GM12801 (cell line): ENCODE results near the gene PARVG.

ENCODE experiments used
- TF ChIP-seq, protein P1 (sequence below): IDR thresholded peaks from one replicate; pipeline ENCODE4 v1.5.1; 2011; ENCODE audit warnings: control low read depth; ENCODE audit not compliant: insufficient read length; ENCODE audit errors: extremely low read depth

Gene PARVG

DNA sequence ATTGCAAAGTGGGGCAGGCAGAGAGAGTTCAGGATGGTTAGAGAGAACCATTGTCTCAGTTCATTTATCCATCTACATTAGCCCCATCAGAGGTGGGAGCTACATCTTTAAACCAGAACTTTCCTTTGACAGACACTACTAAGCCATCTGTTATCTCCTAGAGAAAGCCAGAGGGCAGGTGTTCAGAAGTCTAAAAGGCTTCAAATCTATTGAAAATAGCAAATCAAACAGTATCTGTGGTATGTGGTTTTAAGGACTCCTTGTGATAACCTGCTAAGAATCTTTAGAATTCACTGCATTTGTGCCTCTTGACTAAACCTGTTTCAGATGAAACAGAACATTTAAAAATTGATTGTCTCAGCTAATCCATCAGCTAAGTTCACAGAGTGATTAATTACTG is 43.9 kb upstream of the PARVG start:
- TF ChIP-seq, protein P1, sequence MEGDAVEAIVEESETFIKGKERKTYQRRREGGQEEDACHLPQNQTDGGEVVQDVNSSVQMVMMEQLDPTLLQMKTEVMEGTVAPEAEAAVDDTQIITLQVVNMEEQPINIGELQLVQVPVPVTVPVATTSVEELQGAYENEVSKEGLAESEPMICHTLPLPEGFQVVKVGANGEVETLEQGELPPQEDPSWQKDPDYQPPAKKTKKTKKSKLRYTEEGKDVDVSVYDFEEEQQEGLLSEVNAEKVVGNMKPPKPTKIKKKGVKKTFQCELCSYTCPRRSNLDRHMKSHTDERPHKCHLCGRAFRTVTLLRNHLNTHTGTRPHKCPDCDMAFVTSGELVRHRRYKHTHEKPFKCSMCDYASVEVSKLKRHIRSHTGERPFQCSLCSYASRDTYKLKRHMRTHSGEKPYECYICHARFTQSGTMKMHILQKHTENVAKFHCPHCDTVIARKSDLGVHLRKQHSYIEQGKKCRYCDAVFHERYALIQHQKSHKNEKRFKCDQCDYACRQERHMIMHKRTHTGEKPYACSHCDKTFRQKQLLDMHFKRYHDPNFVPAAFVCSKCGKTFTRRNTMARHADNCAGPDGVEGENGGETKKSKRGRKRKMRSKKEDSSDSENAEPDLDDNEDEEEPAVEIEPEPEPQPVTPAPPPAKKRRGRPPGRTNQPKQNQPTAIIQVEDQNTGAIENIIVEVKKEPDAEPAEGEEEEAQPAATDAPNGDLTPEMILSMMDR: no peak

DNA sequence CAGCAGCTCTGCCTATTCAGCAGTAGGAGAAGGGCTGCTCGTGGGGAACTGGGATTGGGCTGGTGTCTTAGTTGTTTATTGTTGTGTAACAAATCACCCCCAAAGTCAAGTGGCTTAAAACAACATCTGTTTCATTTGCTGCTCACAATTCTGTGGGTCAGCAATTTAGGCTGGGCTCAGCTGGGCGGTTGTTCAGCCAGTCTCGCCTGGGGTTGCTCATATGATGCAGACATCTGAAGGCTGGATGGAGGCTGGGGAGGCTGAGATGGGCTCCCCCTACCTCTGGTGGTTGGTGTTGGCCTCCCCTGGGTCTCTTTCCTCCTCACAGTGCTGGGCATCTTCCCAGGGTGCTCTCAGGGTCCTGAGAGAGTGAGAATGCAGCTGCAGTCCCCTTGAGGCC is 43.3 kb upstream of the PARVG start:
- TF ChIP-seq, protein P1: no peak

GRCh38 chr22:44139773-44140172 is 41.0 kb upstream of the PARVG start:
- TF ChIP-seq, protein P1: no peak

DNA sequence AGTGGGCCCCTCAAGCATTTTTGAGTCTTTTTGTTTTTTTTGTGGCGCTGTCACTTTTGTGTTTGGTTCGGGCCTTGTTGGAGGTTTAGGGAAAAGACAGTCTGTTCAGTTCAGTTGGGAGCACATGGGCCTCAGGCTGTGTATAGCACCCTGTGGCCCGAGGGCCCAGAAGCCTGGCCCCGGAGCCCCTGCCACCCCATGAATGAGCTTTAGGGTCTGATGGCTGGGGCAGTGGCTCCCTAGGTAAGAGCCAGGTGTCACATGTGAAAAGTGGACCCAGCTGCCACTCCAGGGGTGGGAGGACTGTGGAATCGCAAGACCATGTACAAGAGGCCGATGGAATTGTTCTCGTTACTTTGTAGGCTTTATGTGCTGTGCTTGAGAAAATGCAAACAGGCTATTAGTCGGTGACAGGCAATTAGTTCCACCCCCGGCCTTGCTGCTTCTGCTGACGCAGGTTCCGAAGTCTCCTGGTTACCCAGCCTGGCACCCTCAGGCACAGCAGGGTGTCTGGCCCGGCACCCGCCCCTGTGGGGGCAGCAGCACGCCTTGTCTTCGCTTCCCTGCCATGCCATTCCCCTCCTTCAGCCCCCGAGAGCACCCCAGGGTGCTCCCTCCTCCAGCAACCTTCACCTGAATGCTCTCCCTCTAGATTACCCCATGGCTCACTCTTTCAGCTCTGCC is 38.2 kb upstream of the PARVG start:
- TF ChIP-seq, protein P1: no peak

GRCh38 chr22:44143105-44143474 is 37.6 kb upstream of the PARVG start:
- TF ChIP-seq, protein P1: no peak

DNA sequence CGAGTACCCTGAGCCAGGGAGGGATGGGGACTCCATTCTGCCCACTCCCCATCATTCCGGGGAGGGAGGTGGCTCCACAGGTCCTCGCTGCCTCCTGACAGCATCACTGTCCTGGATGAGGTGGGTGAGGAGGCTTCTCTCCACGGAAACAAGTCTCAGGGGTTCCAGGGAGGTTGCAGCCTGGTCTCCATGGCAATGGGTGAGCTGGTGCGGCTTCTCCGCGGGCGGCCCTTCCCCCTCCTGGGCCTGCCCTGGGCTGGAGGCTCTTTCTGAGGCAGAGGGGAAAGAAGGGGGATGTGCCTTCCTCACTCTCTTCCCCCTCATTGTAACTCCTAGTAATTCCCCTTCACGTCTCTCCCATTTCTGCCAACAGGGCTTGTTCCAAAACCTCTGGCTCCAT is 37.1 kb upstream of the PARVG start:
- TF ChIP-seq, protein P1: no peak

DNA sequence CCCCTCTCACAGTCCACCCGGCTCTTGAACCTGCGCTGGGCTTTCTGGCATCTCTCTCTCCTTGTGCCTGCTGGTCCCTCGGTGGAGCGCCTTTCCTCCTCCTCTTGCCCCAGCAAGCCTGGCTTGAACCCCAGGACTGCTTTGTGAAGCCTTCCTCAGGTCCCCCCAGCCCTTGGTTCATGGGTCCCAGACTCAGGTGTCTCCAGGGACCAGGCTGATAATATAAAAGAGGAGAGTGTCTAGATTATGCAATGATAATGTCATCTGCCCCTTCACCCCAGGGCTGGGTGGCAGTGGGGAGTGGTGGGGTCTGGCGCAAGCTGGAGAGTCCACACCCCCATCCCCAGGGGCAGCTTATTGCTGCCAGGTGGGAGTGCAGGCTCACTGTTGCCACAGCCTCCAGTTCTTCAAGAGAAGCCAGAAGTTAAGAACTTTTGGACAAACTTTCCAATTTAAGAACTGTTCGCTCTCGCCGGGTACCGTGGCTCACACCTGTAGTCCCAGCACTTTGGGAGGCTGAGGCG is 36.6 kb upstream of the PARVG start:
- TF ChIP-seq, protein P1: no peak
